ENCODE measurements around the gene CHMP6. TPM values are rescaled to one million over a fixed set of nuclear protein-coding genes. Genes with fewer than 3 reads are reported as not detected.

The CHMP6 gene
- total RNA-seq, 1 donor from 2014 or later = 27.6 TPM

DNA sequence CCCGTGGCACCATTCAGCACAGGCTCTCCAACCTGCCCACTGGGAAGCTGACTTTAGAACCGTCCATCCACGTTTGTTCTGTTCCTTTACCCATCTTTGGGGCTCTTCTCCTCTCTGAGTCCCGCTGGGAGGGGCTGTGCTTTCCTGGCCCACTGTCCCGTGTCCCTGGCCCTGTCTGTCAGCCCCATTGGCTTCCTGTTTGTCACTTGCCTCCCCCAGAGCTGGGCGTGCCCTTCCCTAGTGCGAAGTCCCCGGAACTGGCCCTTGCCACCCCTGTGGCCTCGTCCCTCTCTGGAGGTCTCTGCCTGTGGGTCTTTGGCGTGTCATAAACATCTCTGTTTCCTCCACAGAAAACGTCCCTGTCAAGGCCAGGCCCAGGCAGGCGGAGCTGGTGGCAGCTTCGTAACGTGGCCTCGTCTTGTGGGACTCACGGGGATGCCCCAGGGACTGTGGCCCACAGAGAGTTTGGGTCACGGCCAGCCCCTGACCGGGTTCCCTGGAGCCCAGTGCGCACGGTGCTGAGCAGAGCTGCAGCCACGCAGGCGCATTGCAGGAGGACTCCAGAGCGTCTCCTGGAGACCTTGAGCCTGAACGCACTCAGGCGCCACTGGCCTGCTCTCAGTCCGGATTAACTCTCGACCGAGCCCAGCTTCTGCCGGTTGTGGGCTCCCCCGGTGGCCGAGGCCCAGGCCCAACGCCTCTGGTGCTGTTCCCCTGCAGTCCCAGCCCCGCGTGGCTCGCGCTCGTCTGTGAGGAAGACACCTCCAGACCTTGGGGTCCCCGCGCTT is 7.3 kb downstream of the CHMP6 start:
- Mint-ChIP-seq H3K4me3 (ENCODE audit: unreplicated experiment) (no peak overlapping the region), H3K27ac (ENCODE audit: unreplicated experiment) (no peak overlapping the region), H3K4me1 (ENCODE audit: low read depth) (peaks cover 15% of the 10 kb centered on the region), H3K9me3 (ENCODE audit: low read depth) (no peaks in the 10 kb centered on the region), H3K27me3 (ENCODE audit: low read depth) (peaks cover 22% of the 10 kb centered on the region), H3K36me3 (ENCODE audit: low read depth) (peaks cover 18% of the 10 kb centered on the region)
- no peak for DNase-seq (ENCODE audit: low spot score)
- TF ChIP-seq, protein P1, sequence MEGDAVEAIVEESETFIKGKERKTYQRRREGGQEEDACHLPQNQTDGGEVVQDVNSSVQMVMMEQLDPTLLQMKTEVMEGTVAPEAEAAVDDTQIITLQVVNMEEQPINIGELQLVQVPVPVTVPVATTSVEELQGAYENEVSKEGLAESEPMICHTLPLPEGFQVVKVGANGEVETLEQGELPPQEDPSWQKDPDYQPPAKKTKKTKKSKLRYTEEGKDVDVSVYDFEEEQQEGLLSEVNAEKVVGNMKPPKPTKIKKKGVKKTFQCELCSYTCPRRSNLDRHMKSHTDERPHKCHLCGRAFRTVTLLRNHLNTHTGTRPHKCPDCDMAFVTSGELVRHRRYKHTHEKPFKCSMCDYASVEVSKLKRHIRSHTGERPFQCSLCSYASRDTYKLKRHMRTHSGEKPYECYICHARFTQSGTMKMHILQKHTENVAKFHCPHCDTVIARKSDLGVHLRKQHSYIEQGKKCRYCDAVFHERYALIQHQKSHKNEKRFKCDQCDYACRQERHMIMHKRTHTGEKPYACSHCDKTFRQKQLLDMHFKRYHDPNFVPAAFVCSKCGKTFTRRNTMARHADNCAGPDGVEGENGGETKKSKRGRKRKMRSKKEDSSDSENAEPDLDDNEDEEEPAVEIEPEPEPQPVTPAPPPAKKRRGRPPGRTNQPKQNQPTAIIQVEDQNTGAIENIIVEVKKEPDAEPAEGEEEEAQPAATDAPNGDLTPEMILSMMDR (IDR thresholded peaks at IDR 0.05) = no peak

DNA sequence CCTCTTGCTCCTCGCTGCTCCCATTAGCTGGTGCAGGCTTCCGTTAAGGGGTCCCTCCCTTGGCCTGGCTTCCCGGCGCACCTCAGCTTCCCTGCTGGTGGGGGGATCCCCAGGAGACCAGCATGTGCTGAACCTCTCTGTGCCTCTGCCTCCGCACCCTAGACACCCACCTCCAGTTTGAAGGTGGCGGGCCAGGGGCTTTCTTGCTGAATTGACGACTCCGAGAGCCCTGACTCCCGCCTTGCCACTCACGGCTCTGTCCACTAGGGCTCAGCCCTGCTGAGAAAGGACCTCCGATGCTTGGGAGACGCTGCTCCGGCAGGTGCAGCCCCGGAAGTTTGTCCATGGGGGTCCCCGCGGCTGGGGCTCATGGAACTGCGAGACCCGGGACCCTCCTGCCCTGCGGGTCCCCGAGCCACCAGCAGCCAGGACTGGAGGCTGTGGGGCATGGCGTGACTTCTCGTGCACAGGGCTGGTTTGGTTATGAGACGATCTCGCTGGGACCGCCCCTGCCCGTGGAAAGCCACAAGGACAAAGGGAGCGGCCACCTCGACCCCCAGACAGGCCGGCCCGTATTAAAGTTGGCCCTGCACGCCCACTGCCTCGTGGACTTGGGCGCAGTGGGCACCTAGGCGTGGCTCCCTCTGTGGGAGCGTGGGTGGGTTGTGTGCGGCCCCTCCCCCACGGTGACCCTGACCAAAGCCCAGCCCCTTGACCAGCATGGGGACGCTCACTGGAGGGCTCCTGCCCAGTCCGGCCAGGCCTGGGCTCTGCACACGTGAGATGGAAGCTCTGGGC is 8.1 kb downstream of the CHMP6 start:
- H3K4me3 Mint-ChIP-seq (ENCODE audit: unreplicated experiment) = no peak overlapping the region
- H3K27ac Mint-ChIP-seq (ENCODE audit: unreplicated experiment) = no peak overlapping the region
- peaks cover 16% of the 10 kb centered on the region for H3K4me1 Mint-ChIP-seq (ENCODE audit: low read depth)
- no peaks in the 10 kb centered on the region for H3K9me3 Mint-ChIP-seq (ENCODE audit: low read depth)
- H3K27me3 Mint-ChIP-seq (ENCODE audit: low read depth) = peaks cover 25% of the 10 kb centered on the region
- H3K36me3 Mint-ChIP-seq (ENCODE audit: low read depth) = peaks cover 18% of the 10 kb centered on the region
- TF ChIP-seq, protein P1 (IDR thresholded peaks at IDR 0.05) = no peak
- DNase-seq (ENCODE audit: low spot score) = no peak

DNA sequence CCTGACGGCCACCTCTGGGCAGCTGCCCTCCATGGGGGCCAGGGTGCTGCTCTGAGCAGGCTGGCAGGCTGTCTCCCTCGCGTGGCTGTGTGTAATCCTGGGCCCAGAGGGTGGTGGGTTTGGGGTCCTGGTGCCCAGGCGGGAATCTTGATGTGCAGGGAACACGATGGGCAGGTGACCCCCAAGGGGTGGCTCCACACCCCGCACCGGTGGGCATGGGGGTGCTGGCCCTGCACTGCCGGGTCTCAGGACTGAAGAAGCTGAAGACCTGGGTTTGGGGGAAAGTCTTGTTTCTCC is 8.6 kb downstream of the CHMP6 start:
- peaks cover 26% of the 10 kb centered on the region for H3K27me3 Mint-ChIP-seq (ENCODE audit: low read depth)
- no peaks in the 10 kb centered on the region for H3K9me3 Mint-ChIP-seq (ENCODE audit: low read depth)
- no peak overlapping the region for H3K4me3 Mint-ChIP-seq (ENCODE audit: unreplicated experiment)
- DNase-seq (ENCODE audit: low spot score) = no peak
- H3K27ac Mint-ChIP-seq (ENCODE audit: unreplicated experiment) = no peak overlapping the region
- H3K36me3 Mint-ChIP-seq (ENCODE audit: low read depth) = peaks cover 18% of the 10 kb centered on the region
- TF ChIP-seq, protein P1 (IDR thresholded peaks at IDR 0.05) = no peak
- H3K4me1 Mint-ChIP-seq (ENCODE audit: low read depth) = peaks cover 17% of the 10 kb centered on the region

DNA sequence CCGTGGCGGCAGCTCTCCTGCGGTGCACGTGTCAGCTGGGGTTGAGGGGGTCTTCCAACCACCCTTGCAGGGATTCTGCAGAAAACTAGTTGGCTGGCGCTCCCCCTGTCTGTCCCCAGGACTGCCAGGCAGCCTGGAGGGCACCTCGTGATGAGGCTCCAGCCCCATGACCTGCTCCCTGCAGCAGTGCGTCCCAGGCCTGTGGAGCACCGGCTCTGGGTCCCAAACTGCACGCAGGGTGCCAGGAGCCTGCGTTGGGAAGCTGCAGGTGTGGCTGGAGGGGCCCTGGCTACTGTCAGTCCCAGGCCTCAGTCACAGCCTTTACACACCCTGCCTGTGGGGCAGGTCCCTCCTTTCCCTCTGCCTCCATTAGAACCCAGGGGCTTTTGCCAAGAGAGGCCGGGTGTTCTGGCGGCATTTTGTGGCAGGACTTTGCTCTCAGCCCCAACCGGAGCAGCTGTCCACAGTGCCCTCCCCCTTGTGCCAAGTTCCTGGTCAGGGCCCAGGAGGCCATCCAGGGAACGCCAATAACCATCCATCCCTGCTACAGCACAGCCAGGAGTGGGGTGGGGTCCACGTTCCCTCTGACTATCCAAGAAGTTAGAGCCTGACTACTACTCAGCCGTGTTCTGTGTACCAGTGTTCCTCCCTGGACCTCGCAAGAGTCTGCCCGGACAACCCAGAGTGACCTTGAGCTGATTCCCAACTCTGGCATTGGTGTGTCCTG is 9.2 kb downstream of the CHMP6 start:
- H3K4me1 Mint-ChIP-seq (ENCODE audit: low read depth) = peaks cover 17% of the 10 kb centered on the region
- peaks cover 26% of the 10 kb centered on the region for H3K27me3 Mint-ChIP-seq (ENCODE audit: low read depth)
- no peak overlapping the region for H3K27ac Mint-ChIP-seq (ENCODE audit: unreplicated experiment)
- TF ChIP-seq, protein P1 (IDR thresholded peaks at IDR 0.05) = no peak
- H3K36me3 Mint-ChIP-seq (ENCODE audit: low read depth) = peaks cover 14% of the 10 kb centered on the region
- H3K4me3 Mint-ChIP-seq (ENCODE audit: unreplicated experiment) = no peak overlapping the region
- H3K9me3 Mint-ChIP-seq (ENCODE audit: low read depth) = no peaks in the 10 kb centered on the region
- no peak for DNase-seq (ENCODE audit: low spot score)

DNA sequence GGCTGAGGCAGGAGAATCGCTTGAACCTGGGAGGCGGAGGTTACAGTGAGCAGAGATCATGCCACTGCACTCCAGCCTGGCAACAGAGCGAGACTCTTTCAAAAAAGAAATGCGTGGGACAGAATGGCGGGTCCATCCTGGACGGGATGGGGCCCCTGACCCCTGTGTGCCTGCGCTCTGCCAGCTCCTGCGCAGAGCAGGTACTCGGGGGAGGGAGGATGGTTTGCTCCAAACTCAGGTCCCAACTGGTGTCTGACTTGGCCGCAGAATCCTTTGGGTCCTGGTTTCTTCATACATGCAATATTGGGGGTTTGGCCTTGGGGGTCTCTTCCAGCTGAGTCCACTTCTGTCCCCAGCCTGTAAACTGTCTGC is 10.4 kb downstream of the CHMP6 start:
- no peaks in the 10 kb centered on the region for H3K9me3 Mint-ChIP-seq (ENCODE audit: low read depth)
- H3K36me3 Mint-ChIP-seq (ENCODE audit: low read depth) = peaks cover 10% of the 10 kb centered on the region
- no peak overlapping the region for H3K4me3 Mint-ChIP-seq (ENCODE audit: unreplicated experiment)
- peaks cover 35% of the 10 kb centered on the region for H3K27me3 Mint-ChIP-seq (ENCODE audit: low read depth)
- no peak for DNase-seq (ENCODE audit: low spot score)
- H3K4me1 Mint-ChIP-seq (ENCODE audit: low read depth) = peaks cover 17% of the 10 kb centered on the region
- H3K27ac Mint-ChIP-seq (ENCODE audit: unreplicated experiment) = no peak overlapping the region
- TF ChIP-seq, protein P1 (IDR thresholded peaks at IDR 0.05) = no peak

Measured in chondrocyte (in vitro differentiated cells).